ENCODE data around the gene PDSS2. TPM values are rescaled to one million over a fixed set of nuclear protein-coding genes. Genes with fewer than 3 reads are reported as not detected.
"Not testable (repeated sequence)": the region's sequence is repeated elsewhere in the genome, so short reads cannot be mapped to it uniquely, and the experiment has no call there.

Gene PDSS2
- total RNA-seq, 1 experiment from 2014 or later: 17.7 TPM

- TF ChIP-seq REST (IDR thresholded peaks at IDR 0.05; ENCODE audit: insufficient read depth in 1 of 2, low read depth in 2 of 2, low read length in 1 of 2) (no peak), SIN3A (IDR thresholded peaks at IDR 0.05; ENCODE audit: borderline replicate concordance, insufficient read depth, low read depth, low read length) (no peak), POLR2AphosphoS5 (IDR thresholded peaks at IDR 0.05; ENCODE audit: low read depth, low read length) (no peak), TCF7L2 (IDR thresholded peaks at IDR 0.05; ENCODE audit: low read depth, low read length) (no peak)
- TF ChIP-seq, protein P1, sequence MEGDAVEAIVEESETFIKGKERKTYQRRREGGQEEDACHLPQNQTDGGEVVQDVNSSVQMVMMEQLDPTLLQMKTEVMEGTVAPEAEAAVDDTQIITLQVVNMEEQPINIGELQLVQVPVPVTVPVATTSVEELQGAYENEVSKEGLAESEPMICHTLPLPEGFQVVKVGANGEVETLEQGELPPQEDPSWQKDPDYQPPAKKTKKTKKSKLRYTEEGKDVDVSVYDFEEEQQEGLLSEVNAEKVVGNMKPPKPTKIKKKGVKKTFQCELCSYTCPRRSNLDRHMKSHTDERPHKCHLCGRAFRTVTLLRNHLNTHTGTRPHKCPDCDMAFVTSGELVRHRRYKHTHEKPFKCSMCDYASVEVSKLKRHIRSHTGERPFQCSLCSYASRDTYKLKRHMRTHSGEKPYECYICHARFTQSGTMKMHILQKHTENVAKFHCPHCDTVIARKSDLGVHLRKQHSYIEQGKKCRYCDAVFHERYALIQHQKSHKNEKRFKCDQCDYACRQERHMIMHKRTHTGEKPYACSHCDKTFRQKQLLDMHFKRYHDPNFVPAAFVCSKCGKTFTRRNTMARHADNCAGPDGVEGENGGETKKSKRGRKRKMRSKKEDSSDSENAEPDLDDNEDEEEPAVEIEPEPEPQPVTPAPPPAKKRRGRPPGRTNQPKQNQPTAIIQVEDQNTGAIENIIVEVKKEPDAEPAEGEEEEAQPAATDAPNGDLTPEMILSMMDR (IDR thresholded peaks at IDR 0.05): no peak
- ATAC-seq (no peak), DNase-seq (ENCODE audit: low read depth, low spot score) (no peak)
- POLR2A ChIA-PET: no interaction called here
- Histone ChIP-seq H3K4me1 (ENCODE audit: control insufficient read depth, insufficient read depth, low read length) (peaks cover 8% of the 10 kb centered on the region), H3K27ac (ENCODE audit: low read length) (no peak overlapping the region), H3K9me3 (ENCODE audit: control insufficient read depth, insufficient read depth, low read depth, low read length) (no peaks in the 10 kb centered on the region), H3K27me3 (ENCODE audit: control insufficient read depth, insufficient read depth, low read length) (no peaks in the 10 kb centered on the region), H3K4me3 (ENCODE audit: low read depth in 2 of 2, low read length in 2 of 2) (no peak overlapping the region), H3K36me3 (ENCODE audit: control insufficient read depth, insufficient read depth, low read length) (no peaks in the 10 kb centered on the region)
- CTCF ChIA-PET: interaction anchor here (0.6 kb wide), 2 partner anchors 72 to 576 kb away, joined by 9 read pairs; no protein-coding TSS in a partner anchor
- TSS peak; percentile 35 for BruUV-seq (replicated peaks)
- in situ Hi-C loops (cut with HindIII; ENCODE audit: low pct_unique_long_range_greater_than_20kb, low sequenced_read_pairs) (no loop called here), intact Hi-C loops (cut with micrococcal nuclease; ENCODE audit: unreplicated experiment) (no loop called here)
These were observed 166.6 kb downstream of the PDSS2 start for GRCh38 chr6:107292715-107293271.

GRCh38 chr6:107290491-107290890 is 168.9 kb downstream of the PDSS2 start:
- intact Hi-C loops (cut with micrococcal nuclease; ENCODE audit: unreplicated experiment): no loop called here
- Histone ChIP-seq H3K27ac (ENCODE audit: low read length) (peak overlapping the region; percentile 51; the same call in 1 of the 2 replicates), H3K36me3 (ENCODE audit: control insufficient read depth, insufficient read depth, low read length) (no peaks in the 10 kb centered on the region), H3K4me1 (ENCODE audit: control insufficient read depth, insufficient read depth, low read length) (peaks cover 8% of the 10 kb centered on the region), H3K27me3 (ENCODE audit: control insufficient read depth, insufficient read depth, low read length) (no peaks in the 10 kb centered on the region), H3K4me3 (ENCODE audit: low read depth in 2 of 2, low read length in 2 of 2) (peak overlapping the region in 1 of 2 experiments; percentile 19; a peak in 3 of 4 replicates), H3K9me3 (ENCODE audit: control insufficient read depth, insufficient read depth, low read depth, low read length) (no peaks in the 10 kb centered on the region)
- in situ Hi-C loops (cut with HindIII; ENCODE audit: low pct_unique_long_range_greater_than_20kb, low sequenced_read_pairs): no loop called here
- DNase-seq (ENCODE audit: low read depth, low spot score) (no peak), ATAC-seq (peak; percentile 85)
- ChIA-PET POLR2A (no interaction called here), CTCF (interaction anchor here (0.5 kb wide), 1 partner anchor 30 kb away, joined by 12 read pairs; no protein-coding TSS in a partner anchor)
- no TSS peak for BruUV-seq (replicated peaks)
- TF ChIP-seq, protein P1 (IDR thresholded peaks at IDR 0.05): no peak
- TF ChIP-seq TCF7L2 (IDR thresholded peaks at IDR 0.05; ENCODE audit: low read depth, low read length) (no peak), POLR2AphosphoS5 (IDR thresholded peaks at IDR 0.05; ENCODE audit: low read depth, low read length) (no peak), SIN3A (IDR thresholded peaks at IDR 0.05; ENCODE audit: borderline replicate concordance, insufficient read depth, low read depth, low read length) (no peak), REST (IDR thresholded peaks at IDR 0.05; ENCODE audit: insufficient read depth in 1 of 2, low read depth in 2 of 2, low read length in 1 of 2) (no peak)

DNA sequence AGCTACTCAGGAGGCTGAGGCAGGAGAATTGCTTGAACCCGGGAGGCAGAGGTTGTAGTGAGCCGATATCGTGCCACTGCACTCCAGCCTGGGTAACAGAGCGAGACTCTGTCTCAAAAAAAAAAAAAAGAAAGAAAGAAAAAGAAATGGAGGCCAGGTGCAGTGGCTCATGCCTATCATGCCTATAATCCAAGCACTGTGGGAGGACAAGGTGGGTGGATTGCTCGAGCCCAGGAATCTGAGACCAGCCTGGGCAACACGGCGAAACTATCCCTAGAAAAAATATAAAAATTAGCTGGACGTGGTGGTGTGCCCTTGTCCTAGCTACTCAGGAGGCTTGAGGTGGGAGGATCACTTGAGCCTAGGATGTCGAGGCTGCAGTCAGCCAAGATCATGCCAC is 170.1 kb downstream of the PDSS2 start:
- H3K27me3 ChIP-seq (ENCODE audit: control insufficient read depth, insufficient read depth, low read length); in situ Hi-C loops (cut with HindIII; ENCODE audit: low pct_unique_long_range_greater_than_20kb, low sequenced_read_pairs); intact Hi-C loops (cut with micrococcal nuclease; ENCODE audit: unreplicated experiment); H3K27ac ChIP-seq (ENCODE audit: low read length); DNase-seq (ENCODE audit: low read depth, low spot score); H3K4me1 ChIP-seq (ENCODE audit: control insufficient read depth, insufficient read depth, low read length); CTCF ChIA-PET; BruUV-seq (replicated peaks); H3K9me3 ChIP-seq (ENCODE audit: control insufficient read depth, insufficient read depth, low read depth, low read length); H3K4me3 ChIP-seq (ENCODE audit: low read depth in 2 of 2, low read length in 2 of 2); H3K36me3 ChIP-seq (ENCODE audit: control insufficient read depth, insufficient read depth, low read length); ATAC-seq: not testable (repeated sequence)
- POLR2A ChIA-PET: interaction anchor here (0.6 kb wide), 1 partner anchor 126 kb away, joined by 3 read pairs; no protein-coding TSS in a partner anchor

Measured in Panc1 (cell line).